ENCODE results near the gene CCND2. TPM values are rescaled to one million over a fixed set of nuclear protein-coding genes. Genes with fewer than 3 reads are reported as not detected.

Gene CCND2
- polyA plus RNA-seq, 1 donor from 2014 or later = 16.9 TPM

DNA sequence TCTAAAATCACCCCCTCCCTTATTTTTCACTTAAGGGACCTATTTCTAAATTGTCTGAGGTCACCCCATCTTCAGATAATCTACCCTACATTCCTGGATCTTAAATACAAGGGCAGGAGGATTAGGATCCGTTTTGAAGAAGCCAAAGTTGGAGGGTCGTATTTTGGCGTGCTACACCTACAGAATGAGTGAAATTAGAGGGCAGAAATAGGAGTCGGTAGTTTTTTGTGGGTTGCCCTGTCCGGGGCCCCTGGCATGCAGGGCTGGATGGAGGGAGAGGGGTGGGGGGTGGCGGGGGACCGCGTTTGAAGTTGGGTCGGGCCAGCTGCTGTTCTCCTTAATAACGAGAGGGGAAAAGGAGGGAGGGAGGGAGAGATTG lies 300 bp upstream of the CCND2 start:
- peak overlapping the region; percentile 90 for H3K4me3 ChIP-seq (ENCODE audit: low read length)
- H3K4me2 ChIP-seq (ENCODE audit: low read length) = peak overlapping the region; percentile 96
- H3K27me3 ChIP-seq (ENCODE audit: insufficient read depth, low read depth, low read length) = peaks cover 74% of the 10 kb centered on the region
- peak overlapping the region; percentile 82 for H3K9ac ChIP-seq (ENCODE audit: low read length)
- TF ChIP-seq CTCF (IDR thresholded peaks at IDR 0.05; ENCODE audit: poor library complexity, severe bottlenecking) (no peak), RAD21 (conservative IDR thresholded peaks at IDR 0.05) (no peak)
- no peaks in the 10 kb centered on the region for H4K20me1 ChIP-seq (ENCODE audit: insufficient read depth)
- H2AFZ ChIP-seq (ENCODE audit: low read depth, low read length) = no peak overlapping the region
- H3K36me3 ChIP-seq (ENCODE audit: insufficient read depth, low read length) = no peaks in the 10 kb centered on the region
- peaks cover 6% of the 10 kb centered on the region for H3F3A ChIP-seq (ENCODE audit: insufficient read depth, low read length, poor library complexity, severe bottlenecking)
- no peak overlapping the region for H3K27ac ChIP-seq (ENCODE audit: low read length)
- peaks cover 40% of the 10 kb centered on the region for H3K79me2 ChIP-seq (replicated peaks; ENCODE audit: insufficient read depth, low read length)
- H3K9me2 ChIP-seq (ENCODE audit: insufficient read depth, low read length) = no peaks in the 10 kb centered on the region
- H3K9me3 ChIP-seq (ENCODE audit: low read length) = no peaks in the 10 kb centered on the region

DNA sequence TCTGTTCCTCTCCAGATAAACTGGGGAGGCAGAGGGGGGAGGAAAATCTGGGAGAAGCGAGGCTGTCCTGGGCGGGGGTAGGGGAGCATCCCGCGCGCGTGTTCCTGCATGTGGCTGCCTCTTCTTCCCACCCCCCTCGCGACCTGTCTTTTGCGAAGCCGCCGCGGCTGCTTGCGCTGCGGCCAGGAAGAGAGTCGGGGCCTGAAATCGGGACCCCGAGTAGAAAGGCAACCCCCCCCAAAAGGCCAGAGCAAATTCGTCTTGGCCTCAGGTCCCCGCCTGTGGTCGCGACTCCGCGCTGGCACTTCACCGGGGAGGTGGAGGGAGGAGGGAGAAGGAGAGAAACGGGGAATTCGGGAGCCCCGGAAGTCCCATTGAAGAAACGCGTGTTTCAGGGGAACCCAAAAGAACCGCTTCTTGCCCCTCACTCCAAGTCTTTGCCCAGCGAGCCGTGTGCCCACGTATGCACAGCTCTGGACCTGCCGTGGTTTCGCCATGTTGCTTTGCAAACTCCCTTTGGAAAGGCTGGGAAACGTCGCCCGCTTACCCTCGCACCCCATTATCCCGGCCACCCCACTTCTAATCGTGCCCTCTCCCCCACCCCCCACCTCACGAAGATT lies 944 bp downstream of the CCND2 start:
- Histone ChIP-seq H3K27me3 (ENCODE audit: insufficient read depth, low read depth, low read length) (peaks cover 63% of the 10 kb centered on the region), H2AFZ (ENCODE audit: low read depth, low read length) (peak overlapping the region; percentile 18), H3K4me2 (ENCODE audit: low read length) (peak overlapping the region; percentile 96), H3K9ac (ENCODE audit: low read length) (peak overlapping the region; percentile 82), H3K9me3 (ENCODE audit: low read length) (no peaks in the 10 kb centered on the region), H3F3A (ENCODE audit: insufficient read depth, low read length, poor library complexity, severe bottlenecking) (peaks cover 6% of the 10 kb centered on the region), H3K4me3 (ENCODE audit: low read length) (peak overlapping the region; percentile 90), H3K36me3 (ENCODE audit: insufficient read depth, low read length) (no peaks in the 10 kb centered on the region), H4K20me1 (ENCODE audit: insufficient read depth) (no peaks in the 10 kb centered on the region), H3K79me2 (replicated peaks; ENCODE audit: insufficient read depth, low read length) (peaks cover 50% of the 10 kb centered on the region), H3K9me2 (ENCODE audit: insufficient read depth, low read length) (no peaks in the 10 kb centered on the region), H3K27ac (ENCODE audit: low read length) (no peak overlapping the region)
- peak; percentile 75 for TF ChIP-seq MXI1 (conservative IDR thresholded peaks at IDR 0.05; ENCODE audit: poor library complexity, severe bottlenecking)
- no peak for TF ChIP-seq RAD21 (conservative IDR thresholded peaks at IDR 0.05)
- TF ChIP-seq SMC3 (conservative IDR thresholded peaks at IDR 0.05; ENCODE audit: poor library complexity) = no peak
- peak; percentile 32 for TF ChIP-seq TAF1 (IDR thresholded peaks at IDR 0.05; ENCODE audit: low read depth)
- no peak for TF ChIP-seq EP300 (conservative IDR thresholded peaks at IDR 0.05; ENCODE audit: poor library complexity, severe bottlenecking)
- TF ChIP-seq POLR2AphosphoS5 (IDR thresholded peaks at IDR 0.05) = no peak
- TF ChIP-seq, protein P1, sequence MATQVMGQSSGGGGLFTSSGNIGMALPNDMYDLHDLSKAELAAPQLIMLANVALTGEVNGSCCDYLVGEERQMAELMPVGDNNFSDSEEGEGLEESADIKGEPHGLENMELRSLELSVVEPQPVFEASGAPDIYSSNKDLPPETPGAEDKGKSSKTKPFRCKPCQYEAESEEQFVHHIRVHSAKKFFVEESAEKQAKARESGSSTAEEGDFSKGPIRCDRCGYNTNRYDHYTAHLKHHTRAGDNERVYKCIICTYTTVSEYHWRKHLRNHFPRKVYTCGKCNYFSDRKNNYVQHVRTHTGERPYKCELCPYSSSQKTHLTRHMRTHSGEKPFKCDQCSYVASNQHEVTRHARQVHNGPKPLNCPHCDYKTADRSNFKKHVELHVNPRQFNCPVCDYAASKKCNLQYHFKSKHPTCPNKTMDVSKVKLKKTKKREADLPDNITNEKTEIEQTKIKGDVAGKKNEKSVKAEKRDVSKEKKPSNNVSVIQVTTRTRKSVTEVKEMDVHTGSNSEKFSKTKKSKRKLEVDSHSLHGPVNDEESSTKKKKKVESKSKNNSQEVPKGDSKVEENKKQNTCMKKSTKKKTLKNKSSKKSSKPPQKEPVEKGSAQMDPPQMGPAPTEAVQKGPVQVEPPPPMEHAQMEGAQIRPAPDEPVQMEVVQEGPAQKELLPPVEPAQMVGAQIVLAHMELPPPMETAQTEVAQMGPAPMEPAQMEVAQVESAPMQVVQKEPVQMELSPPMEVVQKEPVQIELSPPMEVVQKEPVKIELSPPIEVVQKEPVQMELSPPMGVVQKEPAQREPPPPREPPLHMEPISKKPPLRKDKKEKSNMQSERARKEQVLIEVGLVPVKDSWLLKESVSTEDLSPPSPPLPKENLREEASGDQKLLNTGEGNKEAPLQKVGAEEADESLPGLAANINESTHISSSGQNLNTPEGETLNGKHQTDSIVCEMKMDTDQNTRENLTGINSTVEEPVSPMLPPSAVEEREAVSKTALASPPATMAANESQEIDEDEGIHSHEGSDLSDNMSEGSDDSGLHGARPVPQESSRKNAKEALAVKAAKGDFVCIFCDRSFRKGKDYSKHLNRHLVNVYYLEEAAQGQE (IDR thresholded peaks at IDR 0.05; ENCODE audit: borderline replicate concordance) = peak; percentile 33
- peak; percentile 69 for TF ChIP-seq EZH2 (IDR thresholded peaks at IDR 0.05; ENCODE audit: borderline replicate concordance, insufficient read depth, low read length, poor library complexity, severe bottlenecking)

Data from neural cell (in vitro differentiated cells).